GM12873 (cell line): ENCODE data around the gene LTBP3.

Source experiments
- CTCF ChIP-seq: IDR thresholded peaks from 2 replicates; pipeline ENCODE4 v1.5.1; 2012; ENCODE audit warnings: low read depth, mild to moderate bottlenecking, moderate library complexity, low read length, control low read depth; ENCODE audit not compliant: insufficient read depth; ENCODE audit errors: missing control alignments

LTBP3 gene

GRCh38 chr11:65498977-65499712 is 59.0 kb downstream of the LTBP3 start, which contains the start of gene MALAT1:
Gene MALAT1, plus strand, starts transcription at chr11:65499045.
- no peak for TF ChIP-seq CTCF

GRCh38 chr11:65498727-65498976 is 59.5 kb downstream of the LTBP3 start:
- no peak for TF ChIP-seq CTCF

GRCh38 chr11:65498042-65498726 is 60.0 kb downstream of the LTBP3 start:
- TF ChIP-seq CTCF: no peak

GRCh38 chr11:65497141-65498041 is 60.8 kb downstream of the LTBP3 start:
- TF ChIP-seq CTCF: no peak

GRCh38 chr11:65496304-65497140 is 61.6 kb downstream of the LTBP3 start:
- TF ChIP-seq CTCF: no peak

- no peak for TF ChIP-seq CTCF
Measured at GRCh38 chr11:65493367-65494176, 64.6 kb downstream of the LTBP3 start.
